Renal pelvis (tissue), 4 donors: ENCODE results near the gene GPR137B. TPM values are rescaled to one million over a fixed set of nuclear protein-coding genes. Genes with fewer than 3 reads are reported as not detected.

Experiments
- DNase-seq: peaks from one replicate; pipeline ENCODE4 v3.0.0-alpha.2; 2013
- polyA plus RNA-seq, 3 donors: library from polyadenylated mRNA; unstranded; fragments of 120-200 nt; gene quantifications; one replicate each; pipeline ENCODE4 v1.2.1, GENCODE V29; 2013; ENCODE audit not compliant: insufficient read length in 3 of 3

Gene GPR137B
- polyA plus RNA-seq, 3 donors, result 36.5 to 38.7 (median 37.7) TPM

DNA sequence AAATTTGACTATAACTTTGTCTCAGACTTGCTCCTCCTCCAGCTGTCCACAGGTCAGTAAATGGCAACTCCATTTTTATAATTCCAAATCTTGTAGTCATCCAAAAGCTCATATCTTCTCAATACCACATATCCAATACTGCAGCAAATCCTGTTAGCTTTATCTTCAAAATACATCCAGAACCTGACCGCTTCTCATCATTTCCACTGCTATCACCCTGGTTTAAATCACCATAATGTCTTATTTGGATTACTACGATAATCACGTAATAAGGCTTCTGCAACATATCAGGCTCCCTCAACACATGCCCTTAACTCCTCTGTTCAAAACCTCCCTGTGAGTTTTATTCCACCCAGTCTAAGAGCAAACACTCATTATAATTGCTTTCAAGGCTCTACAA lies 104.9 kb downstream of the GPR137B start:
- DNase-seq, result no peak

DNA sequence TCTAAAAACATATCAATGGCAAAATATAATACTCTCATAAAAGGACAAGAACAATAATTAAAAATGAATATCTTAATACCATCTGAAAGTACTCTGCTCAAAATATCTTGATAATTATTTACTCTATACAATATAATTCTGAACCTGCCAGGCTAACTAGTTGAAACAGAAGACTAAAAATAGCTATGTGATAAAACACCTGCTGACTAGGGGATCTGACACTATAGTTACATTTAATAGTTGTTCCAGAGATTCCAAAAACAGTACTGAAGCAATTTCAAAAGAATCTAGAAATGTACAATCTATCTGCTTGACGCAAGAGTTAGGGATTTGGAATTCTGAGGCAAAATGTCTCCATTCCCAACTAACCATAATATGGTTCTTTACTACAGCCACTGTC lies 109.2 kb downstream of the GPR137B start:
- DNase-seq, result no peak

DNA sequence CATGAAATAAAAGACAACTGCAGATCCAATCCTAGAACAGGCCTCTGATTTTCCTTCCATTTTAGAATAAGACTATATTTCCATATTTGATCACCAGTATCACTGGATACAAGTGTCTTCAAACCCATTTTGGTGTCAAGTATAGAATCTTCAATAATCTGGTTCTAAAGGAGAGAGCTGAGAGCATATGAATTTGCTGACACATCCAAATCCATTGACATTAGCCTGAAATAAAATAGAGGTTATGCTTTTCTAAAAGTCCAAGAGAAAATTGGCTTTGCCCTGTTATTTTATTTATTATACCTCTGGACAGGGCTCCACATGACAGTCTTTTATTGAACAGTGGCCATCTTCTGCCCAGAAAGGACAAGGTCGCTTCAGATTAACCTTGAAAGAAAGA lies 110.8 kb downstream of the GPR137B start:
- no peak for DNase-seq

DNA sequence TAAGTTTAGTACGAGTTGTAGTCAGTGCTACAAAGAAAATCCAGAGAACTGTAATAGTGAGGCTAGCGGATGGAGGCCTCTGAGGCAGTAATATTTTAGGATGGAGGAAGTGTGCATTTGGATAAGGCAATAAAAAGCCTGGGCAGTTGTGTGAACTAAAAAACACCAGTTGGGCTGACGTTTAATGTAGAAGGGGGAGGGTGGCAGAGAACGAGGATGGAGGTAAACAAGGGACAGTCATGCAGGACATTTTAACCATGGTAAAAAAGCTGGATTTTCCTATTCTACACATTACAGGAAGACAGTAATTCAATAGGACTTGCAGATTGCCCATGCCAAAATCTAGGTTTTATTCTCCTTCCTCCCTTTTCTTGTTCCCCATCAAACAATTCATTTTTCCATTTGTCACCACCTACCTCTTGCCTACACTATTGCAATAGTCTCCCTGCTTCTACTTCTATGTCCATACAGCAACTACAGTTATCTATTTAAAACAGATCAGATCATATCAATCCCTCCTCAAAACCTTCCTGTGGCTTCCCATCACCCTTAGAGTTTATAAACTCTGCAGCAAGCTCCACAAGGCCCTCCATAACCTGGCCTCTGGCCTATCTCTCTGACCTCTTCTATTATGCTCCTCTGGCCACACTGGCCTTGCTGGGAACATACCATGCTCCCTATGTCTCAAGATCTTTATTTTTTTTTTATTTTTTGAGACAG lies 111.7 kb downstream of the GPR137B start:
- no peak for DNase-seq

DNA sequence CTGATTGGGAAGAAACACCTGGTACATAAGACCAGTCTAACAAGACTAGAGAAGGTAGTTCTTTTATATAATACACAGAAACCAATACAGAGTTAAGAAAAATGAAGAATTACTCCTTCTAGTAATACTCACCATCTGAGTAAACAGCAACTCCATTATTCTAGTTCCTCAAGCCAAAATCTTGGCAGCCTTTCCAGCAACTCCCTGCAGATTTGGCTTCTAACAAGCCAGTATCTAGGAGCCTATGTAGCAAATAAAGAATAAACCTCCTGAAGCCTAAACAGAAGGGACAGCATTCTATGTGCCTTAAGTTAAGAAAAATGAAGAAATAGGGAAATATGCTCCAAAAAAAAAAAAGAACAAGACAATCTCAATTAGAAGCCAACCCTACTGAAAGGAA lies 114.9 kb downstream of the GPR137B start:
- no peak for DNase-seq

DNA sequence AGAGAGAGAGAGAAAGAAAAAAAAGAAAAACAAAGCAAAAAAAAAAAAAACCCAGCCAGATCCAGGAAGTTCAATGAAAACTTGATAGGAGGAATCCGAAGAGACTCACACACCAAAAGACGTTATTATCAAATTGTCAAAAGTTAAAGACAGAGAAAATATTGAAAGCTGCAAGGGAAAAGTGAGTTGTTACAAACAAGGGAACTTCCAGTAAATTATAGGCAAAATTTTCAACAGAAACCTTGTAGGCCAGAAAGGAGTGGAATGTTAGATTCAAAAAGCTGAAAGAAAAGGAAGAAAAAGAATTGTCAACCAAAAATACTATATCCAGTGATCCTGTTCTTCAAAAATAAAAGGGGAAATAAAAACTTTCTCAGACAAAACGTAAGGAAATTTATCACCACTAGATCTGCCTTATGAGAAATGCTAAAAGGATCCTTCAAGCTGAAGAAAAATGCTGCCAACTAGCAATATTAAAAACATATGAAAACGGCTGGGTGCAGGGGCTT lies 115.8 kb downstream of the GPR137B start:
- no peak for DNase-seq

Other genes starting within 250 kb of the GPR137B start
- gene NID1, start 77.4 kb upstream of the GPR137B start, polyA plus RNA-seq, result 100 to 1,000 TPM; 150 to 186 (median 183) TPM
- gene ERO1B, start 139.4 kb downstream of the GPR137B start, polyA plus RNA-seq, result 10 to 100 TPM in 2 of 3 donors, 1 to 10 TPM in 1; 9.8 to 12.6 (median 12.6) TPM